Measurements from ENCODE around the gene COA1.

GRCh38 chr7:43702974-43703373 is 26.3 kb downstream of the COA1 start:
- no peak for TF ChIP-seq POLR2AphosphoS5 (IDR thresholded peaks at IDR 0.05; ENCODE audit: low read depth, low read length)
- TF ChIP-seq CTCF (IDR thresholded peaks at IDR 0.05): no peak
